HG02571 (cell line): ENCODE measurements around the gene PPP1R36.
"Not testable (repeated sequence)": the region's sequence is repeated elsewhere in the genome, so short reads cannot be mapped to it uniquely, and the experiment has no call there.

Experiments used
- ATAC-seq: cut with Tn5 transposase; IDR thresholded peaks from one replicate; pipeline ENCODE4 v1.9.1; 2021; ENCODE audit warnings: mild to moderate bottlenecking, moderate library complexity; ENCODE audit not compliant: unreplicated experiment

PPP1R36 gene

GRCh38 chr14:64563696-64564095 lies 13.9 kb downstream of the PPP1R36 start:
- no peak for ATAC-seq

- no peak for ATAC-seq
Measured at GRCh38 chr14:64566651-64567122, 16.9 kb downstream of the PPP1R36 start.

- no peak for ATAC-seq
Measured at GRCh38 chr14:64569138-64569631, 19.4 kb downstream of the PPP1R36 start.

GRCh38 chr14:64569646-64570045 lies 19.9 kb downstream of the PPP1R36 start:
- not testable (repeated sequence) for ATAC-seq

- no peak for ATAC-seq
Measured at GRCh38 chr14:64572386-64573104, 22.8 kb downstream of the PPP1R36 start.

- ATAC-seq = no peak
Measured at GRCh38 chr14:64573109-64573508, 23.3 kb downstream of the PPP1R36 start.

GRCh38 chr14:64574371-64575107 lies 24.8 kb downstream of the PPP1R36 start:
- no peak for ATAC-seq

GRCh38 chr14:64577211-64577610 lies 27.4 kb downstream of the PPP1R36 start:
- ATAC-seq = no peak

- ATAC-seq = no peak
Measured at GRCh38 chr14:64580467-64580866, 30.7 kb downstream of the PPP1R36 start.

- ATAC-seq = no peak
Measured at GRCh38 chr14:64581363-64581762, 31.6 kb downstream of the PPP1R36 start.

- ATAC-seq = no peak
Measured at GRCh38 chr14:64581817-64582216, 32.1 kb downstream of the PPP1R36 start.

- no peak for ATAC-seq
Measured at GRCh38 chr14:64584190-64584589, 34.4 kb downstream of the PPP1R36 start.

- no peak for ATAC-seq
Measured at GRCh38 chr14:64591809-64592208, 42.0 kb downstream of the PPP1R36 start.

- no peak for ATAC-seq
Measured at GRCh38 chr14:64594438-64594837, 44.7 kb downstream of the PPP1R36 start.

GRCh38 chr14:64598404-64598803 lies 48.6 kb downstream of the PPP1R36 start:
- no peak for ATAC-seq

- ATAC-seq = no peak
Measured at GRCh38 chr14:64601571-64601970, 51.8 kb downstream of the PPP1R36 start.

GRCh38 chr14:64602826-64603225 lies 53.1 kb downstream of the PPP1R36 start:
- ATAC-seq = no peak

- ATAC-seq = no peak
Measured at GRCh38 chr14:64604001-64604400, 54.2 kb downstream of the PPP1R36 start.

- no peak for ATAC-seq
Measured at GRCh38 chr14:64604881-64605280, 55.1 kb downstream of the PPP1R36 start.

GRCh38 chr14:64605926-64606685 lies 56.3 kb downstream of the PPP1R36 start:
- ATAC-seq = no peak

GRCh38 chr14:64610049-64610746 lies 60.4 kb downstream of the PPP1R36 start:
- no peak for ATAC-seq
